HUDEP-2 (cell line): ENCODE results near the gene SLC6A19.
A peak's percentile ranks its signal among the peaks of the same experiment; 100 is the strongest.

Source experiments
- DNase-seq, 76 experiments: peaks; one replicate each; lab custom pipeline; 2025; ENCODE audit not compliant: unreplicated experiment in 76 of 76; lab: John Stamatoyannopoulos, UW

The SLC6A19 gene

GRCh38 chr5:1192971-1193590, 8.3 kb upstream of the SLC6A19 start:
- DNase-seq: no peak

GRCh38 chr5:1193591-1193985, 7.8 kb upstream of the SLC6A19 start:
- DNase-seq: no peak

- no peak for DNase-seq
Observed at GRCh38 chr5:1194378-1194777, 7.0 kb upstream of the SLC6A19 start.

GRCh38 chr5:1195439-1195838, 6.0 kb upstream of the SLC6A19 start:
- no peak for DNase-seq

- no peak for DNase-seq
Observed at GRCh38 chr5:1195916-1196315, 5.5 kb upstream of the SLC6A19 start.

- DNase-seq: no peak
Observed at GRCh38 chr5:1196562-1196961, 4.8 kb upstream of the SLC6A19 start.

- DNase-seq: no peak
Observed at GRCh38 chr5:1197876-1198666, 3.3 kb upstream of the SLC6A19 start.

GRCh38 chr5:1199340-1199648, 2.1 kb upstream of the SLC6A19 start:
- DNase-seq: no peak

- peak in 74 of 76 experiments; percentile 21 to 90 (median 75) for DNase-seq
Observed at GRCh38 chr5:1199649-1200494, 1.5 kb upstream of the SLC6A19 start.

- peak in 4 of 76 experiments; percentile 18 to 39 (median 32) for DNase-seq
Observed at GRCh38 chr5:1200495-1201326, 684 bp upstream of the SLC6A19 start.

GRCh38 chr5:1202026-1202797, 817 bp downstream of the SLC6A19 start:
- DNase-seq: no peak

- no peak for DNase-seq
Observed at GRCh38 chr5:1202798-1203185, 1.4 kb downstream of the SLC6A19 start.

- no peak for DNase-seq
Observed at GRCh38 chr5:1203311-1203967, 2.0 kb downstream of the SLC6A19 start.

GRCh38 chr5:1203968-1204692, 2.7 kb downstream of the SLC6A19 start:
- no peak for DNase-seq

GRCh38 chr5:1204693-1205242, 3.4 kb downstream of the SLC6A19 start:
- DNase-seq: peak in 26 of 76 experiments; percentile 4 to 44 (median 22)

- DNase-seq: no peak
Observed at GRCh38 chr5:1205255-1206180, 4.1 kb downstream of the SLC6A19 start.
